ENCODE results near the gene DUSP19. TPM values are rescaled to one million over a fixed set of nuclear protein-coding genes. Genes with fewer than 3 reads are reported as not detected.

Gene DUSP19
- total and polyA plus RNA-seq, 2 of the 4 experiments (the other 2 are of a cell fraction) = 0.86 to 1.4 TPM

GRCh38 chr2:183124222-183124956, 45.8 kb downstream of the DUSP19 start, which contains the start of gene NUP35 (continued):
- no peak for TF ChIP-seq RAD21 (IDR thresholded peaks at IDR 0.05; ENCODE audit: low read length)
- peak; percentile 28; the same call in 1 of the 2 replicates for TF ChIP-seq BHLHE40 (IDR thresholded peaks at IDR 0.05; ENCODE audit: low read depth, low read length)
- no peak for TF ChIP-seq CTCF (conservative IDR thresholded peaks at IDR 0.05; ENCODE audit: low read depth, low read length)
- TF ChIP-seq RFX5 (IDR thresholded peaks at IDR 0.05; ENCODE audit: low read depth, low read length) = no peak
